Measurements from ENCODE around the gene GSE1. TPM values are rescaled to one million over a fixed set of nuclear protein-coding genes. Genes with fewer than 3 reads are reported as not detected.

The GSE1 gene
- total RNA-seq, 4 donors from 2014 or later = 46.7 to 144 (median 96.9) TPM

DNA sequence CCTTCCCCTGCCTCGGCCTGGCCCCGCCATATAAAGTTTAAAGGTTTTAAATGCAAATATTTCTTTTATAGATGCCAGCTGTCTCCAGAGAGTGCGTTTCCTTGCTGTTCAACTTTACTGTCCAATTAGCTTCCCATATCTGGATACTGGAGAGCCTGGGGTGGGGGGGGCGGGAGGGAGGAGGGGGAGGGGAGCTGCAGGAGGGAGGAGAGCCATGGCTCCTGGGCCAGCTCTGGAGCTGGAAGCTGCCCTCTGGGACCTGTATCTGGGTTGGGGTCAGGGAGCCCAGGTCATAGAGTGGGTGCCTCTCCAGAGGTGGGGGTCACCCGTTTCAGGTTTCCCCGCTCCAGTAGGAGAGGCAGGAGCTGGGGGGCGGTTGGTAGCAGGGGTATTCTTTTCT, 6.2 kb upstream of the GSE1 start:
- no peak overlapping the region for H3K27ac ChIP-seq
- no peaks in the 10 kb centered on the region for H3K27me3 ChIP-seq
- TF ChIP-seq EP300 (IDR thresholded peaks at IDR 0.05) (no peak), POLR2A (IDR thresholded peaks at IDR 0.05) (no peak), POLR2AphosphoS5 (IDR thresholded peaks at IDR 0.05) (no peak)
- TF ChIP-seq, protein P1, sequence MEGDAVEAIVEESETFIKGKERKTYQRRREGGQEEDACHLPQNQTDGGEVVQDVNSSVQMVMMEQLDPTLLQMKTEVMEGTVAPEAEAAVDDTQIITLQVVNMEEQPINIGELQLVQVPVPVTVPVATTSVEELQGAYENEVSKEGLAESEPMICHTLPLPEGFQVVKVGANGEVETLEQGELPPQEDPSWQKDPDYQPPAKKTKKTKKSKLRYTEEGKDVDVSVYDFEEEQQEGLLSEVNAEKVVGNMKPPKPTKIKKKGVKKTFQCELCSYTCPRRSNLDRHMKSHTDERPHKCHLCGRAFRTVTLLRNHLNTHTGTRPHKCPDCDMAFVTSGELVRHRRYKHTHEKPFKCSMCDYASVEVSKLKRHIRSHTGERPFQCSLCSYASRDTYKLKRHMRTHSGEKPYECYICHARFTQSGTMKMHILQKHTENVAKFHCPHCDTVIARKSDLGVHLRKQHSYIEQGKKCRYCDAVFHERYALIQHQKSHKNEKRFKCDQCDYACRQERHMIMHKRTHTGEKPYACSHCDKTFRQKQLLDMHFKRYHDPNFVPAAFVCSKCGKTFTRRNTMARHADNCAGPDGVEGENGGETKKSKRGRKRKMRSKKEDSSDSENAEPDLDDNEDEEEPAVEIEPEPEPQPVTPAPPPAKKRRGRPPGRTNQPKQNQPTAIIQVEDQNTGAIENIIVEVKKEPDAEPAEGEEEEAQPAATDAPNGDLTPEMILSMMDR (IDR thresholded peaks at IDR 0.05) = no peak
- no peak overlapping the region for H3K4me3 ChIP-seq
- H3K4me1 ChIP-seq = peaks cover 44% of the 10 kb centered on the region
- no peak for DNase-seq (ENCODE audit: low spot score in 2 of 2)
- no peaks in the 10 kb centered on the region for H3K9me3 ChIP-seq
- WGBS = 72% methylated on average over 7 of the region's 7 CpGs
- H3K36me3 ChIP-seq = no peaks in the 10 kb centered on the region

DNA sequence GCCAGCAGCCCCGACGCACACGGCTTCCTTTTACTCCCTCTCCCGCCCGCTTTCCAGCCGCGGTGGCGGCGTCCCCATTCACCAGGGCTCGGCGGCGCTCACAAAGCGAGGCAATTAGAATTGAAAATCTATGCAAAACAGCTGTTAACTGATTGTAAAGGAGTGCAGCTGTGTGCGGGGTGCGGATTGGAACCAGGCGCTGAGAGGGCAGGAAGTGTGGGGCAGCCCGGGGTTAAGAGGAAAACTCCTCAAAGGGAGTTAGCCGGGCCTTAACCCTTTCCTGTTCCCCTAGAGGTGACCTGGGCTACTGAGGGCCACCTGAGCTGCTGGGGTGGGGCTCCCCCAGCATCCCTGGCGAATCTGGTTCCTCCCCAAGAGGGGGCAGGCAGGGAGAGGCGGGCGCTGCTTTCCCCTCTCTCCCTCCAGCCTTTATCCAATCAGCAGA, 5.8 kb upstream of the GSE1 start:
- no peaks in the 10 kb centered on the region for H3K9me3 ChIP-seq
- DNase-seq (ENCODE audit: low spot score in 2 of 2) = no peak
- TF ChIP-seq POLR2AphosphoS5 (IDR thresholded peaks at IDR 0.05) (no peak), EP300 (IDR thresholded peaks at IDR 0.05) (no peak), POLR2A (IDR thresholded peaks at IDR 0.05) (no peak)
- TF ChIP-seq, protein P1 (IDR thresholded peaks at IDR 0.05) = no peak
- H3K4me3 ChIP-seq = no peak overlapping the region
- WGBS = 41% methylated on average over 18 of the region's 21 CpGs
- H3K27me3 ChIP-seq = no peaks in the 10 kb centered on the region
- H3K36me3 ChIP-seq = no peaks in the 10 kb centered on the region
- H3K27ac ChIP-seq = no peak overlapping the region
- peaks cover 44% of the 10 kb centered on the region for H3K4me1 ChIP-seq

DNA sequence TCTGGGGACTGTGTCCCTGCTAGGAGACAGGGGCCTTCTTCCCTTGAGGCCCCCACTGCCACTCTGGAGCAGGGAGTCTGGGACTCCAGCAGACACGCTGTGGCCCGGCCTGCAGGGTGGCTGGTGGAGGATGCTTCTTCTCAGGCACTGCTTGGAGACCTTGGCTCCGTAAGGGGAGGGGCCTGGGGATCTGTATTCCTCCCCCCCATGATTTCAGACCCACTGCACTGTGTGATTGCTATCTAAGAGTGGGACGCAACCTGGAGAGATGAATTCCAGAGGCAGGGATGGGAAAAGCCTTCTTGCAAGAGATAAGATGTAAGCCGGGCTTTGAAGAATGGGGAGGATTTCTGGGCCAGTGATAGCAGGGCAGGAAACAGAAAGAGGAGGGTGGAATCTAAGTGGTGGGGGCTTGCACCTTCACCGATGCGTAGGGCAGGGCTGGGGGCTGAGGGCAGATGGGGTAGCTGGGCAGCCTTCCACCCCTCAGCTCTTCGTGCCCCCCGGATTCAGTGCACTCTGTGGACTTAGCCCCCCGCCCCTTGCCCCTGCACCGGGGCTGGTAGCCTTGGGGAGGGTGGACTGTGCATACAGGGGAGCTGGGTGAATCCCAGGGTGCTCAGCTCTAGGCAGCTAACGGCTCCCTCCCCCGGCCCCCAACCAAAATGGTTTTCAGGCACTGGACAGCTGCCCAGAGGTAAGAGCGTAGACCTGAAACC, 5.2 kb upstream of the GSE1 start:
- TF ChIP-seq POLR2A (IDR thresholded peaks at IDR 0.05) (no peak), POLR2AphosphoS5 (IDR thresholded peaks at IDR 0.05) (no peak)
- TF ChIP-seq, protein P1 (IDR thresholded peaks at IDR 0.05) = no peak
- Histone ChIP-seq H3K4me3 (no peak overlapping the region), H3K9me3 (no peaks in the 10 kb centered on the region), H3K4me1 (peaks cover 45% of the 10 kb centered on the region), H3K27me3 (no peaks in the 10 kb centered on the region), H3K36me3 (no peaks in the 10 kb centered on the region), H3K27ac (no peak overlapping the region)
- WGBS = 93% methylated on average over 12 of the region's 14 CpGs
- no peak for DNase-seq (ENCODE audit: low spot score in 2 of 2)

DNA sequence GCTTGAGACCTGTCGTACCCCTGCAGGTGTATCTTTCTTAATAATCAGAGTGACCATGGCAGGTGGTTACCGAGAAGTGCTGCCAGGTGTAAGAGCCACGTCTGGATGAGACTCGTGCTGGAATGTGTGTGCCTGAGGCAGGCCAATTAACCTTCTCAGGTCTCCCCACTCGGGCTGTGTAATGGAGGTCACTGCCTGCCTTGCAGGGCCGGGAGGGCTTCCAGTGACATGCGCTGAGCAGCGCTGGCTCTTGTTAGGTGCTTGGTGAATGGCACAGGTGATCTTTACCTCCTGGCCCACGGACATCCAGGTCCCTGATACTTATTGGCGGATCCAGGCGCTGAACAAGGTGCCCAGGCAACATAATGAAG, 4.6 kb upstream of the GSE1 start:
- Histone ChIP-seq H3K27ac (no peak overlapping the region), H3K27me3 (no peaks in the 10 kb centered on the region), H3K36me3 (no peaks in the 10 kb centered on the region), H3K4me3 (no peak overlapping the region), H3K4me1 (peaks cover 51% of the 10 kb centered on the region), H3K9me3 (no peaks in the 10 kb centered on the region)
- DNase-seq (ENCODE audit: low spot score in 2 of 2) = no peak
- no peak for TF ChIP-seq POLR2A (IDR thresholded peaks at IDR 0.05)
- WGBS = 94% methylated on average over 5 of the region's 11 CpGs

DNA sequence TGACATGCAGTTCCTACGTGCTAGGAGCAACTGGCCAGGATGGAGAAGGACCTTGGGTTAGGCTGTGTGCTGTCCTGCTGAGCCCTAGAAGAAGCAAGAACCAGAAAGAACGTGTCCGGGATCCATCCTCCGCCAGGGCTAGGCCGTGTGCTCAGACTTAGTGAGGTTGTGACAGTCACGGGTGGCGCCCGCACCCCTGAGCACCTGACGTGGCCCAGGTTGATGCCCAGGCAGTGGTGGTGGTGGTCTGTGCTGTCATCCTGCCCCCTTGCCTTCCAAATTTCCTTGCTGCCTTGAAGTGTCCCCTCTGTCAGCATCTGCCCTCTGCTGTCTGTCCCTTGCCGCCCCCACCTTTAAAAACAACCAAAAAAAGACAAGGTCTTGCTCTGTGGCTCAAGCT, 4.2 kb upstream of the GSE1 start:
- no peak for DNase-seq (ENCODE audit: low spot score in 2 of 2)
- Histone ChIP-seq H3K9me3 (no peaks in the 10 kb centered on the region), H3K4me3 (no peak overlapping the region), H3K36me3 (no peaks in the 10 kb centered on the region), H3K27ac (no peak overlapping the region), H3K27me3 (no peaks in the 10 kb centered on the region), H3K4me1 (peaks cover 54% of the 10 kb centered on the region)
- 77% methylated on average over 10 of the region's 10 CpGs for WGBS
- no peak for TF ChIP-seq EP300 (IDR thresholded peaks at IDR 0.05)
- no peak for TF ChIP-seq POLR2AphosphoS5 (IDR thresholded peaks at IDR 0.05)
- TF ChIP-seq POLR2A (IDR thresholded peaks at IDR 0.05) = no peak
- TF ChIP-seq, protein P1 (IDR thresholded peaks at IDR 0.05) = no peak

DNA sequence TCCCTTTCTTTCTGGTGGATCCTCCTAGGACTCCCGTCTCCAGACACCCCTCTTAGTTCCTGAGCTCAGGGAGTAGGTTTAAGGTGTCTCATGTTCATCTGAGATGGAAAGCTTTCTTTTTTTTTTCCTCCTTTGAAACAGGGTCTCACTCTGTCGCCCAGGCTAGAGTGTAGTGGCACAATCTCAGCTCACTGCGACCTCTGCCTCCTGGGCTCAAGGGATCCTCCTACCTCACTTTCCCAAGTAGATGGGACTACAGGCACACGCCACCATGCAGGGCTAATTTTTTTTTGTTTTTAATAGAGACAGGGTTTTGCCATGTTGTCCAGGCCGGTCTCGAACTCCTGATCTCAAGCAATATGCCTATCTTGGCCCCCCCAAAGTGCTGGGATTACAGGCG, 3.6 kb upstream of the GSE1 start:
- TF ChIP-seq POLR2AphosphoS5 (IDR thresholded peaks at IDR 0.05) = no peak
- TF ChIP-seq, protein P1 (IDR thresholded peaks at IDR 0.05) = no peak
- no peak for TF ChIP-seq POLR2A (IDR thresholded peaks at IDR 0.05)
- no peak for TF ChIP-seq EP300 (IDR thresholded peaks at IDR 0.05)
- Histone ChIP-seq H3K9me3 (no peaks in the 10 kb centered on the region), H3K27ac (no peak overlapping the region), H3K27me3 (no peaks in the 10 kb centered on the region), H3K4me1 (peaks cover 61% of the 10 kb centered on the region), H3K36me3 (no peaks in the 10 kb centered on the region), H3K4me3 (no peak overlapping the region)
- WGBS = 95% methylated on average over 7 of the region's 7 CpGs
- DNase-seq (ENCODE audit: low spot score in 2 of 2) = no peak
